IgD-negative memory B cell (primary cell): Measurements from ENCODE around the gene USB1. TPM values are rescaled to one million over a fixed set of nuclear protein-coding genes. Genes with fewer than 3 reads are reported as not detected.
A peak's percentile ranks its signal among the peaks of the same experiment; 100 is the strongest.
"Not testable (repeated sequence)": the region's sequence is repeated elsewhere in the genome, so short reads cannot be mapped to it uniquely, and the experiment has no call there.

Source experiments
- H3K27ac Mint-ChIP-seq, 3 donors: one replicate each; pipeline ENCODE4 v1.8.0; 2020 to 2022; ENCODE audit warnings: mild to moderate bottlenecking in 3 of 3, mixed read lengths in 3 of 3, moderate library complexity in 1 of 3
- H3K27me3 Mint-ChIP-seq: one replicate; pipeline ENCODE4 v1.8.0; 2021; ENCODE audit warnings: mixed read lengths
- H3K36me3 Mint-ChIP-seq: one replicate; pipeline ENCODE4 v1.8.0; 2020; ENCODE audit warnings: mild to moderate bottlenecking, mixed read lengths
- H3K4me1 Mint-ChIP-seq, 3 donors: one replicate each; pipeline ENCODE4 v1.8.0; 2020 to 2022; ENCODE audit warnings: mixed read lengths in 3 of 3, mild to moderate bottlenecking in 1 of 3
- H3K4me3 Mint-ChIP-seq, 4 donors: one replicate each; pipeline ENCODE4 v1.8.0; 2020 to 2022; ENCODE audit warnings: mild to moderate bottlenecking in 4 of 4, mixed read lengths in 4 of 4, moderate library complexity in 3 of 4
- H3K9me3 Mint-ChIP-seq, 3 donors: one replicate each; pipeline ENCODE4 v1.8.0; 2020 to 2021; ENCODE audit warnings: mixed read lengths in 3 of 3, mild to moderate bottlenecking in 1 of 3
- polyA plus RNA-seq: library from polyadenylated mRNA; unstranded; fragments of 300-500 nt; fragmentation: Illumina TruSeq; gene quantifications from one replicate; pipeline ENCODE4 v1.2.3, GENCODE V29; 2021

The USB1 gene
- polyA plus RNA-seq, 1 donor from 2014 or later = 29.3 TPM

DNA sequence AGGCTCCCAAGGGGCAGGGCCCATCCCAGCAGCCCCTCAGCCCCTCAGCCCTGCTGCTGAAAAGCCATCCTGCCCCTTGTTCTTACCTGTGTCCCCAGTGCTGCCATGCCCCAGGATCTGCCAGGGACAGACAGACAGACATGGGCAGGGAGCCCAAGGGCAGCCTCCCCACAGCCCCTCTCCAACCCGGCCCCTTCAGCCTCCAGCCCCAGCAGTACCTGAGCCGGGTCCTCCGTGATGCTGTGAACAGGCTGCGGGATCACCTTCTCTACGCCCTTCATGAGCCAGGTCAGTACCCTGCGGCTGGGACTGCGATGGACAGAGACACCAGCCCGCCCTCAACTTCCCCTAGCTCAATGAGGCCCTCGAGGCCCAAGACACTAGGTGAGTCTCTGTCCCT is 38.5 kb upstream of the USB1 start:
- Mint-ChIP-seq H3K9me3 (no peaks in the 10 kb centered on the region), H3K27ac (no peak overlapping the region), H3K27me3 (peaks cover 7% of the 10 kb centered on the region), H3K4me1 (no peaks in the 10 kb centered on the region), H3K36me3 (no peaks in the 10 kb centered on the region), H3K4me3 (no peak overlapping the region)

DNA sequence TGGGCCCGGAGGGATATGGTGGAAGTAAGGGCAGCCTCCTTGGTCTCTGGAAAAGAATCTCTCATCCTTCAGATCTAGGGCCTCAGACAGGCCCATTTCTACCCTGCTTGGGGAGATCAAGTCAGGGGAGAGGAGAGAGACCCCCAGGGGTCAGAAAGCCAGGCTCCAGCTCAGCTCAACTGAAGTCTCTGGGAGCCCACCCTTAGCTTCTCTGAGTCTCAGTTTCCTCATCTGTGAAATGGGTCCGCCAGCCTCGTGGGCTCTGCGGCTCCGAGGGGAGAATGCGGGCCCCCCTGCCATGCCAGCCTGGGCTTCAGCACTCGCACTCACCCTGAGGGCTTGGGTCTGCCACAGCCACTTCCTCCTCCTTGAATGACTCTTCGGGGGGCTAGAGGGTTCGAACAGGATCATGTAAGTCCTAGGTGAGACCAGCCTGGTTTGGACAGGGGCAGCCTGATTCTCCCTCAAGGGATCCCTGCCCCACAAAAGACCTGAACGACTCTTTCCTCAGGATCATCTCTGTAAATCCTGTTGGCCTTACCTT is 37.0 kb upstream of the USB1 start:
- H3K9me3 Mint-ChIP-seq = no peaks in the 10 kb centered on the region
- no peak overlapping the region for H3K4me3 Mint-ChIP-seq
- peaks cover 3% of the 10 kb centered on the region for H3K27me3 Mint-ChIP-seq
- no peaks in the 10 kb centered on the region for H3K4me1 Mint-ChIP-seq
- no peaks in the 10 kb centered on the region for H3K36me3 Mint-ChIP-seq
- no peak overlapping the region for H3K27ac Mint-ChIP-seq

- H3K27me3 Mint-ChIP-seq = peaks cover 9% of the 10 kb centered on the region
- no peaks in the 10 kb centered on the region for H3K4me1 Mint-ChIP-seq
- no peaks in the 10 kb centered on the region for H3K36me3 Mint-ChIP-seq
- H3K4me3 Mint-ChIP-seq = peak overlapping the region in 1 of 4 donors; percentile 51
- no peak overlapping the region for H3K27ac Mint-ChIP-seq
- H3K9me3 Mint-ChIP-seq = no peaks in the 10 kb centered on the region
Observed at GRCh38 chr16:57966204-57966771, 34.9 kb upstream of the USB1 start.

DNA sequence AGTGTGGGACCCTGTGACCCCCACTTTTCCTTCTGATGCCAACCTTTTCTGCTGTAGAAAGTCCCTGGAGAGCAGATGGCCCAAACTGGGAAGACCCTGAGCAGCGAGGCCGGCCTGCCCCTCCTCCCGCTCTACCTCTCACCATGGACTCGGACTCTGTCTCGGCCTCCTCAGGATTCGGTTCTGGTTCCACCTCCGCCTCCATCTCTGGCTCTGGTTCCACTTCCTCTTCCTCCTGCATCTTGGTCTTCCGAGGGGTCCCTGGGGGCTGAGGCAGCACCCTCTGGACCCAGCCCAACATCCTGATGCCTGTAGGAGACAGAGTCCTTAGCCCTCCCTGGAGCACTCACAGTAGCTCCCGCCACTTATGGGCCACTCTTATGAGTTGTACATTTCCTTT is 34.2 kb upstream of the USB1 start:
- H3K4me3 Mint-ChIP-seq = no peak overlapping the region
- H3K27ac Mint-ChIP-seq = no peak overlapping the region
- H3K4me1 Mint-ChIP-seq = no peaks in the 10 kb centered on the region
- peaks cover 9% of the 10 kb centered on the region for H3K27me3 Mint-ChIP-seq
- no peaks in the 10 kb centered on the region for H3K36me3 Mint-ChIP-seq
- peaks cover 0 to under 1% (median 0%) of the 10 kb centered on the region in 3 donors for H3K9me3 Mint-ChIP-seq

DNA sequence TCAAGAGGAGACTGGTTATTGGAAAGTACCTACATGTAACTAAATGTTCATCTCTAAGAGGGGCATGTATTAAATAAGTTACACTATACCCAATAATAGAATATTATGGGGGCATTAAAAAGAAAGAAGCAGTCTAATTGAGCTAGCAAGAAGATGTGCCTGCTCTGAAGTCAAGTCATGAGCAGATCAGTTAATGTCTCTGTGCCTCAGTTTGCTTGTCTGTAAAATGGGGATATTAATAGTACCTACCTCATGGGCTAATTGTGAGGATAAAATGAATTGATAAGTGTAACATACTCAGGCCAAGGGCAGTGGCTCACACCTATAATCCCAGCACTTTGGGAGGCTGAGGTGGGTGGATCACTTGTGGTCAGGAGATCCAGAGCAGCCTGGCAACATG is 33.3 kb upstream of the USB1 start:
- H3K27me3 Mint-ChIP-seq = peaks cover 11% of the 10 kb centered on the region
- no peak overlapping the region for H3K4me3 Mint-ChIP-seq
- no peak overlapping the region for H3K27ac Mint-ChIP-seq
- H3K36me3 Mint-ChIP-seq = no peaks in the 10 kb centered on the region
- no peaks in the 10 kb centered on the region for H3K4me1 Mint-ChIP-seq
- H3K9me3 Mint-ChIP-seq = peaks cover 0 to 2% (median 0%) of the 10 kb centered on the region in 3 donors

- no peak overlapping the region for H3K27ac Mint-ChIP-seq
- peaks cover 13% of the 10 kb centered on the region for H3K27me3 Mint-ChIP-seq
- H3K4me3 Mint-ChIP-seq = no peak overlapping the region
- no peaks in the 10 kb centered on the region for H3K36me3 Mint-ChIP-seq
- peaks cover 0 to 2% (median 0%) of the 10 kb centered on the region in 3 donors for H3K9me3 Mint-ChIP-seq
- no peaks in the 10 kb centered on the region for H3K4me1 Mint-ChIP-seq
Observed at GRCh38 chr16:57969451-57970123, 31.6 kb upstream of the USB1 start.

DNA sequence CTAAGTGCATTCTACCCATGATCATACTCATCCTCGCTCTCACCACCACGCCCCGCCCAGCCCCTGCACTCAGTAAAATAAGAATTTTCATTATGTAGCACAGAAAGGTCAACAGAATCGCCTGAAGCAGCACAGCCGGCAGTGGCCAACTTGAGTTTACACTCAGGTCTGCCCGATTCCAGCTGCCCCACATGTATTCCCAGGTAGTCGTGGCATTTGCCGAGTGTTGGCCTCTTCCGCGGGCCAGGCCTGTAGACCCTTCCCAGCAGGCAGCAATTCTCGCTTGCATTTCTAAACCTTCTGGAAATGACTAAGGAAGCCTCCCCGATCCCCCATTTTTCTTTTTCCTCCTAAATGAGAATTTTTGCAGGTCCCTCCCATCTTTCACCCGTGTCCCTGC is 30.9 kb upstream of the USB1 start:
- H3K9me3 Mint-ChIP-seq = peaks cover 0 to 2% (median 0%) of the 10 kb centered on the region in 3 donors

GRCh38 chr16:57970970-57971369 is 30.2 kb upstream of the USB1 start, which contains the start of gene CNGB1:
Gene CNGB1, minus strand, starts transcription at chr16:57971128. Its CDS starts 3,842 bp downstream, at chr16:57967286.
- Mint-ChIP-seq H3K4me3 (no peak within 1 kb of the TSS), H3K36me3 (no peaks in the 10 kb centered on the region), H3K27ac (peak within 1 kb of the TSS in 2 of 3 donors; percentile 63 to 91), H3K9me3 (peaks cover 0 to 2% (median 0%) of the 10 kb centered on the region in 3 donors), H3K27me3 (peaks cover 13% of the 10 kb centered on the region), H3K4me1 (no peaks in the 10 kb centered on the region)

More for the DNA sequence above, 30.9 kb upstream of the USB1 start:
- peak overlapping the region in 1 of 3 donors; percentile 63 for H3K27ac Mint-ChIP-seq
- no peaks in the 10 kb centered on the region for H3K4me1 Mint-ChIP-seq
- H3K27me3 Mint-ChIP-seq = peaks cover 13% of the 10 kb centered on the region
- no peak overlapping the region for H3K4me3 Mint-ChIP-seq
- no peaks in the 10 kb centered on the region for H3K36me3 Mint-ChIP-seq

GRCh38 chr16:57971848-57972247 is 29.4 kb upstream of the USB1 start:
- H3K4me3 Mint-ChIP-seq = no peak overlapping the region
- H3K27ac Mint-ChIP-seq = peak overlapping the region in 1 of 3 donors; percentile 91
- H3K36me3 Mint-ChIP-seq = no peaks in the 10 kb centered on the region
- H3K9me3 Mint-ChIP-seq = peaks cover 0 to 2% (median 0%) of the 10 kb centered on the region in 3 donors
- H3K4me1 Mint-ChIP-seq = no peaks in the 10 kb centered on the region
- peaks cover 13% of the 10 kb centered on the region for H3K27me3 Mint-ChIP-seq

GRCh38 chr16:57972306-57972705 is 28.9 kb upstream of the USB1 start:
- H3K4me1 Mint-ChIP-seq = no peaks in the 10 kb centered on the region
- peaks cover 13% of the 10 kb centered on the region for H3K27me3 Mint-ChIP-seq
- peaks cover 0 to 2% (median 0%) of the 10 kb centered on the region in 3 donors for H3K9me3 Mint-ChIP-seq
- H3K36me3 Mint-ChIP-seq = no peaks in the 10 kb centered on the region
- H3K27ac Mint-ChIP-seq = peak overlapping the region in 1 of 3 donors; percentile 91
- no peak overlapping the region for H3K4me3 Mint-ChIP-seq

DNA sequence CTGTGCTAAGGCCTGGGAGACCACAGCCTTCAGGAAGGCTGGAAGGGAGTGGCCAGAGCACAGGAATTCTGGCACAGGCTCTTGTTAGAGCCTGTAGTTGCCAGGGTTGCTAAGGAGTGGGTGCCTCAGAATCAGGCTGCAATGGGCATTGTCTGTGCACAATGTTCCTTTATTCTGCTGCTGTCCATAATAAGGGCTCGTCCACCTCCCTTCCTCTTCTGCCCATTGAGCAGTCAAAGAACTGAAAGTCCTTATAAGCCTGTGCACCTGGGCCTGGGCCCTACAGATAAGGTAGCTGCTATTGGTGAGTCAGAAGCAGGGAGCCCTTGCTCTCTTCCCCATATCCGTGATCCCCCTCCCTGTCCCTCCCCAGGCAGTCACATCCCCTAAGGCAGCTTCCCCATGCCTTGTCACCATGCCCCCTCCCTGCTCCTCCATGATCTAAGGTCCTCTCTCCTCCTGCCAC is 24.8 kb upstream of the USB1 start:
- Mint-ChIP-seq H3K9me3 (peaks cover 0 to 2% (median 0%) of the 10 kb centered on the region in 3 donors), H3K27me3 (peaks cover 12% of the 10 kb centered on the region), H3K27ac (no peak overlapping the region), H3K4me1 (no peaks in the 10 kb centered on the region), H3K36me3 (no peaks in the 10 kb centered on the region), H3K4me3 (peak overlapping the region in 1 of 4 donors; percentile 15)

GRCh38 chr16:57977418-57978069 is 23.7 kb upstream of the USB1 start:
- Mint-ChIP-seq H3K4me1 (no peaks in the 10 kb centered on the region), H3K27me3 (peaks cover 8% of the 10 kb centered on the region), H3K36me3 (no peaks in the 10 kb centered on the region), H3K4me3 (no peak overlapping the region), H3K9me3 (no peaks in the 10 kb centered on the region), H3K27ac (no peak overlapping the region)

DNA sequence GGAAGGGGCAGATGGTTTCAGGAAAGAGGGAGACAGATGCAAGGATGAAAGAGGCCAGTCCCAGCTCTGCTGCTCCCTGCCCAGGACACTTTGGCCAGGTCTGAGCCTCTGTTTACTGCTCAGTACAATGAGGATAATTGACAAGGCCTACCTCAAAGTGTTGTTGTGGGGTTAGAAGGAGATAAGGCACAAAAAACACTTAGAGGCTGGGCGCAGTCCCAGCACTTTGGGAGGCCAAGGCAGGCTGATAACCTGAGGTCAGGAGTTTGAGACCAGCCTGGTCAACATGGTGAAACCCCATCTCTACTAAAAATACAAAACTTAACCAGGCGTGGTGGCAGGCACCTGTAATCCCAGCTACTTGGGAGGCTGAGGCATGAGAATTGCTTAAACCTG is 23.1 kb upstream of the USB1 start:
- H3K4me3 Mint-ChIP-seq = peak overlapping the region in 1 of 4 donors; percentile 2
- H3K27ac Mint-ChIP-seq, H3K4me1 Mint-ChIP-seq, H3K36me3 Mint-ChIP-seq, H3K9me3 Mint-ChIP-seq, H3K27me3 Mint-ChIP-seq: not testable (repeated sequence)

- H3K4me3 Mint-ChIP-seq = peak overlapping the region in 1 of 4 donors; percentile 57
- H3K36me3 Mint-ChIP-seq = no peaks in the 10 kb centered on the region
- peaks cover 8% of the 10 kb centered on the region for H3K27me3 Mint-ChIP-seq
- no peaks in the 10 kb centered on the region for H3K9me3 Mint-ChIP-seq
- no peaks in the 10 kb centered on the region for H3K4me1 Mint-ChIP-seq
- H3K27ac Mint-ChIP-seq = no peak overlapping the region
Observed at GRCh38 chr16:57979006-57979585, 22.1 kb upstream of the USB1 start.

DNA sequence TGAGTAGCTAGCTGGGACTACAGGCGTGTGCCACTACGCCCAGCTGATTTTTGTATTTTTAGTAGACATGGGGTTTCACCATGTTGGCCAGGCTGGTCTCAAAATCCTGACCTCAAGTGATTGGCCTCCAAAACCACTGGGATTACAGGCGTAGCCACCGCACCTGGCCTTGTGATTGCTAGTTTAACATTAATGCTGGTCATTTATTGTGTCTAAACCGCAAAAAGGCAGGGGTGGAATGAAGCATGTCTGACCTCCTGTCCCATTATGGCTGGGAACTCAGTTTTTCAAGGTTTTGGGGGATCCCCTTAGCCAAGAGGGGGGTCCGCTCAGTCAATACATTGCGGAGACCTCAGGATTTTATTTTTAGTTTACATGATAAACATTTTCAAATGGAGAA is 19.6 kb upstream of the USB1 start:
- Mint-ChIP-seq H3K27ac (no peak overlapping the region), H3K36me3 (no peaks in the 10 kb centered on the region), H3K9me3 (no peaks in the 10 kb centered on the region), H3K27me3 (peaks cover 10% of the 10 kb centered on the region), H3K4me1 (peaks cover 0 to 2% (median 0%) of the 10 kb centered on the region in 3 donors), H3K4me3 (no peak overlapping the region)
